ENCODE results near the gene FRMPD4. TPM values are rescaled to one million over a fixed set of nuclear protein-coding genes. Genes with fewer than 3 reads are reported as not detected.

FRMPD4 gene
- total and polyA plus RNA-seq, 2 of the 13 experiments (the other 11 are each of a cell fraction or from before 2014, with no cell fraction given): not detected

- no TSS peak for BruUV-seq (replicated peaks)
- in situ Hi-C loops (cut with HindIII; ENCODE audit: extremely low pct_ligation_motif_present, low pct_unique_long_range_greater_than_20kb) (no loop called here), intact Hi-C loops (cut with micrococcal nuclease; ENCODE audit: unreplicated experiment) (no loop called here)
- Histone ChIP-seq H2AFZ (ENCODE audit: low read length) (no peak overlapping the region), H3K36me3 (replicated peaks in 1 of 2; ENCODE audit: control insufficient read depth in 1 of 2, insufficient read depth in 2 of 2, low read length in 2 of 2) (no peaks in the 10 kb centered on the region), H3K27me3 (ENCODE audit: control insufficient read depth in 1 of 2, insufficient read depth in 2 of 2, low read length in 2 of 2) (no peaks in the 10 kb centered on the region), H3K4me2 (ENCODE audit: low read depth, low read length) (no peak overlapping the region), H3K9ac (ENCODE audit: insufficient read depth, low read depth, low read length) (no peak overlapping the region), H3K9me3 (ENCODE audit: low read length) (no peaks in the 10 kb centered on the region), H3K4me1 (ENCODE audit: insufficient read depth, low read length) (no peaks in the 10 kb centered on the region), H4K20me1 (ENCODE audit: insufficient read depth, low read length) (no peaks in the 10 kb centered on the region), H3K79me2 (ENCODE audit: insufficient read depth, low read length) (no peaks in the 10 kb centered on the region), H3K27ac (ENCODE audit: extremely low read length, insufficient read depth, low read length) (no peak overlapping the region), H3K4me3 (replicated peaks in 1 of 3; ENCODE audit: insufficient read depth in 1 of 3, low read depth in 2 of 3, low read length in 3 of 3) (no peak overlapping the region)
- CTCF ChIA-PET (ENCODE audit: low intra/inter-chr PET ratio, low total read pairs): no interaction called here
- TF ChIP-seq SP5 (CRISPR knock-in tag; IDR thresholded peaks at IDR 0.05; ENCODE audit: borderline replicate concordance, low read depth) (no peak), ATAD3A (CRISPR knock-in tag; IDR thresholded peaks at IDR 0.05) (no peak)
- DNase-seq (ENCODE audit: low spot score): no peak
- no peak for FAIRE-seq
- POLR2A ChIA-PET: no interaction called here
- ATAC-seq: no peak
- 25% methylated on average over 4 of the region's 4 CpGs for WGBS (ENCODE audit: low lambda C conversion rate)
Observed at GRCh38 chrX:12297353-12297752, 159.1 kb downstream of the FRMPD4 start.

DNA sequence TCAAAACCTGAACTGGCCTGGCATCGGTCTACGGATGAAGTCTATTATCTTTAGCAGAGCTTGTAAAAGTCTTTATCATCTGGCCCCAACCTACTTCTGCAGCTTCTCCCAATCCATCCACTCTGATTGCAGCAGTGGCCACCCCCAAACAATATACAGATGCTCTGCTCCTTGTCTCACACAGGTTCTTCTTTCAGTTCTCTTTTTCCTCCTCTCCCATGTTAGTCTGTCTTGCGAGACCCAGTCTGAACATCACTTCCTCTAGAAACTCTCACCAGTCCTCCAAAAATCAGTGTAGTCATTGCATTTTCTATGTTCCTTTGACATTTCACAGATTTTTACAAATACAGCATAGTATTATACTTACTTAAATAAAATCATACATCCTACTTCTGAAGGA is 163.0 kb downstream of the FRMPD4 start:
- Histone ChIP-seq H3K9me3 (ENCODE audit: low read length) (no peaks in the 10 kb centered on the region), H3K4me3 (replicated peaks in 1 of 3; ENCODE audit: insufficient read depth in 1 of 3, low read depth in 2 of 3, low read length in 3 of 3) (no peak overlapping the region), H3K4me1 (ENCODE audit: insufficient read depth, low read length) (no peaks in the 10 kb centered on the region), H3K9ac (ENCODE audit: insufficient read depth, low read depth, low read length) (no peak overlapping the region), H3K79me2 (ENCODE audit: insufficient read depth, low read length) (no peaks in the 10 kb centered on the region), H3K4me2 (ENCODE audit: low read depth, low read length) (no peak overlapping the region), H3K27me3 (ENCODE audit: control insufficient read depth in 1 of 2, insufficient read depth in 2 of 2, low read length in 2 of 2) (no peaks in the 10 kb centered on the region), H3K36me3 (replicated peaks in 1 of 2; ENCODE audit: control insufficient read depth in 1 of 2, insufficient read depth in 2 of 2, low read length in 2 of 2) (no peaks in the 10 kb centered on the region), H4K20me1 (ENCODE audit: insufficient read depth, low read length) (no peaks in the 10 kb centered on the region), H3K27ac (ENCODE audit: extremely low read length, insufficient read depth, low read length) (no peak overlapping the region), H2AFZ (ENCODE audit: low read length) (no peak overlapping the region)
- intact Hi-C loops (cut with micrococcal nuclease; ENCODE audit: unreplicated experiment): no loop called here
- no peak for DNase-seq (ENCODE audit: low spot score)
- WGBS (ENCODE audit: low lambda C conversion rate): 0% methylated on average over 3 of the region's 3 CpGs
- ATAC-seq: no peak
- in situ Hi-C loops (cut with HindIII; ENCODE audit: extremely low pct_ligation_motif_present, low pct_unique_long_range_greater_than_20kb): no loop called here
- ChIA-PET CTCF (ENCODE audit: low intra/inter-chr PET ratio, low total read pairs) (no interaction called here), POLR2A (no interaction called here)
- FAIRE-seq: no peak
- BruUV-seq (replicated peaks): no TSS peak
- TF ChIP-seq ZNF251 (CRISPR knock-in tag; IDR thresholded peaks at IDR 0.05) (no peak), ZGPAT (CRISPR knock-in tag; IDR thresholded peaks at IDR 0.05) (no peak), ZNF326 (CRISPR knock-in tag; IDR thresholded peaks at IDR 0.05; ENCODE audit: borderline replicate concordance) (no peak), DNMT1 (CRISPR knock-in tag; IDR thresholded peaks at IDR 0.05) (no peak), NPAS2 (CRISPR knock-in tag; IDR thresholded peaks at IDR 0.05; ENCODE audit: borderline replicate concordance) (no peak), ZFP36L1 (CRISPR knock-in tag; IDR thresholded peaks at IDR 0.05) (no peak), ZNF770 (CRISPR knock-in tag; IDR thresholded peaks at IDR 0.05) (no peak), KAT7 (CRISPR knock-in tag; IDR thresholded peaks at IDR 0.05; ENCODE audit: borderline replicate concordance) (no peak), KLF12 (CRISPR knock-in tag; IDR thresholded peaks at IDR 0.05; ENCODE audit: borderline replicate concordance) (no peak), ZNF281 (CRISPR knock-in tag; IDR thresholded peaks at IDR 0.05; ENCODE audit: borderline replicate concordance) (no peak), ZNF83 (CRISPR knock-in tag; IDR thresholded peaks at IDR 0.05; ENCODE audit: borderline replicate concordance) (no peak), POLR2AphosphoS5 (IDR thresholded peaks at IDR 0.05; ENCODE audit: low read depth, low read length) (no peak)

All from HepG2 (cell line).